OCI-LY7 (cell line): Measurements from ENCODE around the gene CDCA8. TPM values are rescaled to one million over a fixed set of nuclear protein-coding genes. Genes with fewer than 3 reads are reported as not detected.

Experiments
- BruUV-seq: library from RNA; stranded (reverse); fragments of 400-500 nt; replicated peaks from 2 replicates; lab custom pipeline; 2021; lab: Mats Ljungman, UMichigan
- CTCF ChIA-PET: fragments of 300-600 bp; sonication (Branson Sonifier 250); formaldehyde crosslinking; loops from one replicate; lab custom pipeline; 2022; ENCODE audit warnings: antibody characterized with exemption; ENCODE audit not compliant: unreplicated experiment; lab: Charles Lee
- POLR2A ChIA-PET: fragments of 300-600 bp; sonication (Branson Sonifier 250); formaldehyde crosslinking; loops from one replicate; lab custom pipeline; 2022; ENCODE audit warnings: antibody characterized with exemption; lab: Charles Lee
- DNase-seq: peaks from one replicate; pipeline ENCODE4 v3.0.0-alpha.2; 2015; ENCODE audit warnings: low spot score
- H2AFZ ChIP-seq: fragments of 200-600 bp; sonication (generic), shearing (Covaris generic); 2 replicates; pipeline ENCODE4 v1.6.1; 2014; ENCODE audit warnings: mild to moderate bottlenecking, antibody characterized with exemption, low read length, moderate library complexity
- H3K27ac ChIP-seq: fragments of 200-600 bp; sonication (generic); 2 replicates; pipeline ENCODE4 v1.5.1; 2014; ENCODE audit warnings: mixed run types, low read depth, mild to moderate bottlenecking, moderate library complexity, low read length, inconsistent platforms; ENCODE audit not compliant: poor library complexity, severe bottlenecking
- H3K36me3 ChIP-seq: fragments of 200-600 bp; sonication (generic); 2 replicates; pipeline ENCODE4 v1.6.1; 2014; ENCODE audit warnings: mild to moderate bottlenecking, antibody characterized with exemption, low read length, moderate library complexity, mixed read lengths; ENCODE audit not compliant: insufficient read depth
- H3K4me1 ChIP-seq: fragments of 200-600 bp; sonication (generic); 2 replicates; pipeline ENCODE4 v1.5.1; 2014; ENCODE audit warnings: mild to moderate bottlenecking, low read length; ENCODE audit not compliant: insufficient read depth, poor library complexity, severe bottlenecking
- H3K4me2 ChIP-seq: fragments of 200-600 bp; sonication (generic); 2 replicates; pipeline ENCODE4 v1.6.1; 2014; ENCODE audit warnings: mild to moderate bottlenecking, low read length
- H3K4me3 ChIP-seq: fragments of 200-600 bp; sonication (generic); 2 replicates; pipeline ENCODE4 v1.5.1; 2014; ENCODE audit warnings: mild to moderate bottlenecking, low read depth, low read length; ENCODE audit not compliant: poor library complexity, severe bottlenecking
- H3K79me2 ChIP-seq: fragments of 200-600 bp; sonication (generic); 2 replicates; pipeline ENCODE4 v1.6.1; 2016; ENCODE audit warnings: low read depth, mild to moderate bottlenecking, low read length, moderate library complexity, mixed read lengths; ENCODE audit not compliant: insufficient read depth
- H3K9me2 ChIP-seq: fragments of 200-600 bp; sonication (generic); 2 replicates; pipeline ENCODE4 v1.6.1; 2016; ENCODE audit warnings: mild to moderate bottlenecking, low read length, mixed read lengths; ENCODE audit not compliant: insufficient read depth
- H3K9me3 ChIP-seq: fragments of 200-600 bp; sonication (generic); 2 replicates; pipeline ENCODE4 v1.6.1; 2014; ENCODE audit warnings: mild to moderate bottlenecking, mixed run types, low read length, mixed read lengths
- H4K20me1 ChIP-seq: fragments of 200-600 bp; sonication (generic); 2 replicates; pipeline ENCODE4 v1.6.1; 2014; ENCODE audit warnings: mild to moderate bottlenecking, antibody characterized with exemption, low read length, moderate library complexity, mixed read lengths; ENCODE audit not compliant: insufficient read depth
- CTCF ChIP-seq: fragments of 200-600 bp; sonication (generic); conservative IDR thresholded peaks from 2 replicates; pipeline ENCODE4 v1.5.1; 2014; ENCODE audit warnings: mild to moderate bottlenecking, antibody characterized with exemption, low read length, moderate library complexity, mixed read lengths
- EZH2phosphoT487 ChIP-seq: fragments of 200-600 bp; sonication (generic); IDR thresholded peaks from 2 replicates; pipeline ENCODE4 v1.6.1; 2018; ENCODE audit warnings: low read depth, borderline replicate concordance, mild to moderate bottlenecking, mixed run types, antibody characterized with exemption, low read length, moderate library complexity, mixed read lengths
- intact Hi-C: fragments of 100-400 bp; cut with micrococcal nuclease; formaldehyde crosslinking; loops from one replicate; pipeline ENCODE4 v1.10.0; 2022; ENCODE audit not compliant: unreplicated experiment
- total RNA-seq, 2 experiments: library from RNA; depleted of rRNA in 1 of 2; stranded (reverse); fragments of >200 nt in 1 of 2; shearing (Covaris generic) in 1 of 2; gene quantifications; 2 replicates each; pipeline ENCODE4 v1.2.3, GENCODE V29; 2014 to 2022

The CDCA8 gene
- total RNA-seq, 2 experiments from 2014 or later, result 60.0 to 111 TPM

- Histone ChIP-seq H3K36me3 (no peaks in the 10 kb centered on the region), H3K4me1 (no peaks in the 10 kb centered on the region), H3K9me3 (no peaks in the 10 kb centered on the region), H3K27ac (no peak overlapping the region), H4K20me1 (no peaks in the 10 kb centered on the region), H2AFZ (no peak overlapping the region), H3K4me3 (no peak overlapping the region), H3K4me2 (no peak overlapping the region), H3K79me2 (no peaks in the 10 kb centered on the region), H3K9me2 (no peaks in the 10 kb centered on the region)
- CTCF ChIA-PET, result no interaction called here
- intact Hi-C loops, result no loop called here
- TF ChIP-seq EZH2phosphoT487, result no peak
- TF ChIP-seq CTCF, result no peak
- DNase-seq, result no peak
- POLR2A ChIA-PET, result interaction anchor here (0.7 kb wide), 1 partner anchor 55 kb away, joined by 3 read pairs; no protein-coding TSS in a partner anchor
- BruUV-seq, result no TSS peak
Observed at GRCh38 chr1:37739222-37739621, 46.9 kb downstream of the CDCA8 start.

GRCh38 chr1:37741130-37741529 lies 48.8 kb downstream of the CDCA8 start:
- Histone ChIP-seq H3K9me2 (no peaks in the 10 kb centered on the region), H3K9me3 (no peaks in the 10 kb centered on the region), H3K36me3 (no peaks in the 10 kb centered on the region), H4K20me1 (no peaks in the 10 kb centered on the region), H3K4me1 (no peaks in the 10 kb centered on the region), H3K4me3 (no peak overlapping the region), H3K4me2 (no peak overlapping the region), H3K79me2 (no peaks in the 10 kb centered on the region), H2AFZ (no peak overlapping the region), H3K27ac (no peak overlapping the region)
- POLR2A ChIA-PET, result no interaction called here
- BruUV-seq, result no TSS peak
- intact Hi-C loops, result no loop called here
- CTCF ChIA-PET, result no interaction called here
- no peak for TF ChIP-seq CTCF
- no peak for TF ChIP-seq EZH2phosphoT487
- DNase-seq, result no peak

GRCh38 chr1:37741662-37742061 lies 49.3 kb downstream of the CDCA8 start:
- Histone ChIP-seq H4K20me1 (no peaks in the 10 kb centered on the region), H3K4me2 (no peak overlapping the region), H2AFZ (no peak overlapping the region), H3K9me3 (no peaks in the 10 kb centered on the region), H3K79me2 (no peaks in the 10 kb centered on the region), H3K36me3 (no peaks in the 10 kb centered on the region), H3K9me2 (no peaks in the 10 kb centered on the region), H3K4me3 (no peak overlapping the region), H3K4me1 (no peaks in the 10 kb centered on the region), H3K27ac (no peak overlapping the region)
- intact Hi-C loops, result no loop called here
- BruUV-seq, result no TSS peak
- POLR2A ChIA-PET, result no interaction called here
- CTCF ChIA-PET, result no interaction called here
- TF ChIP-seq EZH2phosphoT487, result no peak
- no peak for TF ChIP-seq CTCF
- DNase-seq, result no peak
